Gastroesophageal sphincter (tissue), 4 donors: ENCODE measurements around the gene SLC9A2. TPM values are rescaled to one million over a fixed set of nuclear protein-coding genes. Genes with fewer than 3 reads are reported as not detected.

ENCODE experiments used
- ATAC-seq: fragments of 150-250 bp; one replicate; pipeline ENCODE4 v1.9.1; 2016; ENCODE audit warnings: mild to moderate bottlenecking, moderate library complexity
- H3K27ac ChIP-seq, 4 donors: fragments of 200-600 bp; sonication (generic) in 3 of 4; 1 replicate in 3 of 4; 2 replicates in 1 of 4; pipeline ENCODE4 v1.5.1; 2016 to 2019
- H3K27me3 ChIP-seq: fragments of 200-600 bp; sonication (generic); one replicate; pipeline ENCODE4 v1.5.1; 2019
- H3K36me3 ChIP-seq, 2 donors: fragments of 200-600 bp; sonication (generic); one replicate each; pipeline ENCODE4 v1.5.1; 2019; ENCODE audit warnings: control low read depth in 1 of 2
- H3K4me1 ChIP-seq, 3 donors: fragments of 200-600 bp; sonication (generic); 1 replicate in 2 of 3; 2 replicates in 1 of 3; pipeline ENCODE4 v1.5.1; 2016 to 2019; ENCODE audit warnings: control low read depth in 2 of 3
- H3K4me3 ChIP-seq, 2 donors: fragments of 200-600 bp; sonication (generic); one replicate each; pipeline ENCODE4 v1.5.1; 2019; ENCODE audit warnings: mild to moderate bottlenecking in 1 of 2, moderate library complexity in 1 of 2
- H3K9me3 ChIP-seq, 3 donors: fragments of 200-600 bp; sonication (generic); one replicate each; pipeline ENCODE4 v1.5.1; 2017 to 2019; ENCODE audit warnings: control low read depth in 2 of 3
- EP300 ChIP-seq: sonication (generic); formaldehyde crosslinking; IDR thresholded peaks from one replicate; pipeline ENCODE4 v1.6.1; 2017; ENCODE audit warnings: antibody characterized with exemption, mild to moderate bottlenecking
- POLR2A ChIP-seq, 2 donors: fragments of 450-650 bp; IDR thresholded peaks; one replicate each; pipeline ENCODE4 v1.6.1; 2017; ENCODE audit warnings: antibody characterized with exemption in 2 of 2, mild to moderate bottlenecking in 2 of 2, moderate library complexity in 1 of 2
- POLR2AphosphoS5 ChIP-seq: sonication (generic); formaldehyde crosslinking; IDR thresholded peaks from one replicate; pipeline ENCODE4 v1.6.1; 2017; ENCODE audit warnings: antibody characterized with exemption
- WGBS, 2 donors: methylation state at CpG; one replicate each; pipeline ENCODE4 v1.1.5; 2018; ENCODE audit warnings: low coverage in 1 of 2; 5-methylcytosine and 5-hydroxymethylcytosine counted together
- total RNA-seq, 4 donors: library from RNA; depleted of rRNA; stranded (reverse); fragments of >200 nt; gene quantifications; one replicate each; pipeline ENCODE4 v1.1.0, GENCODE V29; 2016
- TF ChIP-seq, protein P1 (sequence below), 4 experiments: fragments of 200-600 bp in 2 of 4; fragments of 450-650 bp in 2 of 4; sonication (generic) in 1 of 4; IDR thresholded peaks; one replicate each; pipeline ENCODE4 v1.5.1; 2017 to 2019; ENCODE audit warnings: antibody characterized with exemption in 4 of 4, mild to moderate bottlenecking in 2 of 4, moderate library complexity in 2 of 4

The SLC9A2 gene
- total RNA-seq, 4 donors from 2014 or later = 0.57 TPM; not detected in 3

DNA sequence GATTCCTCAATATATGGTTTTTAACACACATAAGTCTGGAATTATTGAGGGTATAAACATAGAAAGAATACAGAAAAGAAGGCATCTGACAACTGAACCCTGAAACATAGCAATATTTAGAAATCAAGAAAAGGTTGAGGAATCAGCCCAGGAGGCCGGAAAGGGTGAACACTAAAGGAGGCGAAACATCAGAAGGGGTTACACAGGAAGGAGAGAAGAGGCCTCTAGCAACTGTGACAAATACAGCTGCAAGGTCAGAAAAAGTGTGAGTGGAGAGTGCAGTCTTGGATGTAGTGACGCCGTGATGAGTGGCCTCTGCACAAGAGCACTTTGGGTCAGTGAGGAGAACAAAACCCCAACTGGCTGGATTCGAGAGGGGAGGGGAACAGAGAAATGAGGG is 70.7 kb downstream of the SLC9A2 start:
- no peaks in the 10 kb centered on the region for H3K27me3 ChIP-seq
- TF ChIP-seq POLR2A (IDR thresholded peaks at IDR 0.05) = no peak
- TF ChIP-seq, protein P1, sequence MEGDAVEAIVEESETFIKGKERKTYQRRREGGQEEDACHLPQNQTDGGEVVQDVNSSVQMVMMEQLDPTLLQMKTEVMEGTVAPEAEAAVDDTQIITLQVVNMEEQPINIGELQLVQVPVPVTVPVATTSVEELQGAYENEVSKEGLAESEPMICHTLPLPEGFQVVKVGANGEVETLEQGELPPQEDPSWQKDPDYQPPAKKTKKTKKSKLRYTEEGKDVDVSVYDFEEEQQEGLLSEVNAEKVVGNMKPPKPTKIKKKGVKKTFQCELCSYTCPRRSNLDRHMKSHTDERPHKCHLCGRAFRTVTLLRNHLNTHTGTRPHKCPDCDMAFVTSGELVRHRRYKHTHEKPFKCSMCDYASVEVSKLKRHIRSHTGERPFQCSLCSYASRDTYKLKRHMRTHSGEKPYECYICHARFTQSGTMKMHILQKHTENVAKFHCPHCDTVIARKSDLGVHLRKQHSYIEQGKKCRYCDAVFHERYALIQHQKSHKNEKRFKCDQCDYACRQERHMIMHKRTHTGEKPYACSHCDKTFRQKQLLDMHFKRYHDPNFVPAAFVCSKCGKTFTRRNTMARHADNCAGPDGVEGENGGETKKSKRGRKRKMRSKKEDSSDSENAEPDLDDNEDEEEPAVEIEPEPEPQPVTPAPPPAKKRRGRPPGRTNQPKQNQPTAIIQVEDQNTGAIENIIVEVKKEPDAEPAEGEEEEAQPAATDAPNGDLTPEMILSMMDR (IDR thresholded peaks at IDR 0.05) = no peak
- no peak for TF ChIP-seq EP300
- no peak for TF ChIP-seq POLR2AphosphoS5

DNA sequence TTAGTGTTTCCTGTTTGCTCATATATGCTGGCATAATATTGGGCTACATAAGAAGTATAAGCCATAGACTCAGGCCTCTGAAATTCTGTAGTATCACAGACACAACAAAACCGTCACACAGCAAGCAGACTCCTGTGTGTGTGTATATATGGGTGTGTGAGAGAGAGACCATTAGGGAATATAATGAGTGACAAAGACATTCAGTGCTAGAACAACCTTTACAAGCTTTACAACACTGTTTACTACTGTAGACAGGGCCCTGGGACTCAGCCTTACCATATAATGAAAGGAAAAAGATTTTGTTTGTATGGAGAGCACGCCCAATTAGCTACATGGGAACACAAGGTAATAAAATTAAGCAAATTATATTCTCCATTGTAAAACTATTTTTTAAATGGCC is 77.1 kb downstream of the SLC9A2 start:
- no peaks in the 10 kb centered on the region for H3K4me1 ChIP-seq
- H3K4me3 ChIP-seq = no peak overlapping the region
- peaks cover 13% of the 10 kb centered on the region for H3K27me3 ChIP-seq
- H3K27ac ChIP-seq = no peak overlapping the region
- no peaks in the 10 kb centered on the region for H3K36me3 ChIP-seq
- WGBS, 2 donors = 88 to 95% methylated on average over 2 of the region's 2 CpGs
- ATAC-seq = no peak
- no peaks in the 10 kb centered on the region for H3K9me3 ChIP-seq
- TF ChIP-seq POLR2AphosphoS5 (no peak), EP300 (no peak), POLR2A (IDR thresholded peaks at IDR 0.05) (no peak)
- TF ChIP-seq, protein P1 (IDR thresholded peaks at IDR 0.05) = no peak

More for the DNA sequence above, 70.7 kb downstream of the SLC9A2 start:
- Histone ChIP-seq H3K4me3 (no peak overlapping the region), H3K36me3 (no peaks in the 10 kb centered on the region), H3K27ac (no peak overlapping the region), H3K4me1 (no peaks in the 10 kb centered on the region), H3K9me3 (no peaks in the 10 kb centered on the region)
- 40 to 44% methylated on average over 4 of the region's 5 CpGs for WGBS, 2 donors
- ATAC-seq = no peak

DNA sequence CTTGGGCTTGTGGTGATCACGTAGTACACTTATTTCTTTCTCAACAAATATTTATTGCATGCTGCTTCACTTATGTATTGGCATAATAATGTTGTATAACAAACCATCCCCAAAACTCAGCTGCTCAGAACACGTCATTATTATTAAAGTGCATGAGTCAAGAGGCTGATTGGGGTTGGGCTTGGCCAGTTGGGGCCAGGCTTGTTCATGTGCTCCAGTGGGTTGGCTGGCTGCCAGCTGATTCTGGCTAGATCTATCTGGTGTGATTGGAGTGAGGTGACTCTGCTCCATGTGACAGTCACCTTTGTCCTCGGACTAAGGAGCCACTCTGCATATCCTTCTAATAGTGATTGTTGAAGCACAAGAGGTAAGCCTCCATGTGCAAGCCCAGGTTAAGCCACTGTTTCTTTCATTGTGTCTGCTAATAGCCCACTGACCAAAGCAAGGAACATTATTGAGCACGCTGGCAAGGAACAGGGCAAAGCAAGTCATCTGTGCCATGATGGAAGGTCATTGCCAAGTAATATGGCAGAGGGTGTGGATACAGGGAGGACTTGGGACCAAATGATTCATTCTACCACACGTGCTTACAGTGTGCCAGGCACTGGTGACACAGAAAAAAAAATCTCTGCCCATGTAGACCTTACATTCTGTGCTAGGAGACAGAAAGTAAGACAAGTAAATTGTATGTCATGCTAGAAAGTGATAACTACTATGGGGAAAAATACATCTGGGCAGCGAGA is 79.2 kb downstream of the SLC9A2 start:
- H3K27ac ChIP-seq = no peak overlapping the region
- H3K36me3 ChIP-seq = no peaks in the 10 kb centered on the region
- no peak for ATAC-seq
- H3K4me1 ChIP-seq = no peaks in the 10 kb centered on the region
- TF ChIP-seq POLR2A (IDR thresholded peaks at IDR 0.05) = no peak
- 75 to 98% methylated on average over 2 to 4 of the region's 6 CpGs for WGBS, 2 donors
- H3K4me3 ChIP-seq = no peak overlapping the region
- peaks cover 19% of the 10 kb centered on the region for H3K27me3 ChIP-seq
- H3K9me3 ChIP-seq = no peaks in the 10 kb centered on the region

DNA sequence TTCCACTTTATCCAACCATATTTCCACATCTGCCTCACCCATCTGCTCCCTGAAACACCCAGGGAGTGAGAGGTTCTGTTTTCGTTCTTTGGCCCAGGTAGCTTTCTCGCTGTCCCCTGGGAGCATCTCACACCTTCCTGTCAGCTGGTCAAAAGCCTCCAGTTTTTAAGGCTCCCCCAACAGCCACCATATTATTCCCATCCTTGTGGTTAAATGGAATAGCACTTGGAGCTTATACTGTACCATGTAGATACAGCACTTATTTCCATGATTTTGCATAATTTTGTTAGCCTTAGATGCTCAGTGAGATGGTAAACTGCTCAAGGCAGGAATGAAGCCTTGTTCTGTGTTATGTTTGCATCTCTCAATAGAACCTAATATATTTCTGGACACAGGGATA is 84.0 kb downstream of the SLC9A2 start:
- Histone ChIP-seq H3K27me3 (peaks cover 38% of the 10 kb centered on the region), H3K9me3 (no peaks in the 10 kb centered on the region), H3K4me1 (no peaks in the 10 kb centered on the region), H3K27ac (no peak overlapping the region), H3K4me3 (no peak overlapping the region), H3K36me3 (no peaks in the 10 kb centered on the region)
- ATAC-seq = no peak
- 71 to 86% methylated on average over 2 of the region's 2 CpGs for WGBS, 2 donors
- TF ChIP-seq EP300 (no peak), POLR2AphosphoS5 (no peak), POLR2A (IDR thresholded peaks at IDR 0.05) (no peak)
- TF ChIP-seq, protein P1 (IDR thresholded peaks at IDR 0.05) = no peak

DNA sequence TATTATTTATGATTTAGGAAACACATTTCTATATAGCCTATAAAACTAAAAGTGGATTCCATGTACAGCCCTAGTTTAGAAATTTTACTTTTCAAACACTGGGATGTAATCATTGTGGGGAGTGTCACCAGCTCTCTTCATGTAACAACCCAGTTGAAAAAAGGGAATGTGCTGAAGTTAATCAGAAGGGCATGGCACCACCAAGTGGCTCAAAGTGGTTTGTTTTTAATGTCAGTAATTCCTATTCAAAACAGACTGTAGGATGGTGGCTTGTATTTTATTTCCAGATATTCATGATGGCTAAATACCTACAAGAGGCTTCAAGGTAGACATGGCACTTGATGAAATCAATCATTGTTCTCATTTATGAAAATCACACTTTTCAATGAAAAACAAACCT is 84.4 kb downstream of the SLC9A2 start:
- H3K4me1 ChIP-seq = no peaks in the 10 kb centered on the region
- peaks cover 36% of the 10 kb centered on the region for H3K27me3 ChIP-seq
- no peaks in the 10 kb centered on the region for H3K9me3 ChIP-seq
- H3K36me3 ChIP-seq = no peaks in the 10 kb centered on the region
- no peak for ATAC-seq
- no peak overlapping the region for H3K4me3 ChIP-seq
- no peak overlapping the region for H3K27ac ChIP-seq
- TF ChIP-seq EP300 (no peak), POLR2A (IDR thresholded peaks at IDR 0.05) (no peak), POLR2AphosphoS5 (no peak)
- TF ChIP-seq, protein P1 (IDR thresholded peaks at IDR 0.05) = no peak
